NT2/D1 (cell line): ENCODE measurements around the gene SLC49A3.

Source experiments
- YY1 ChIP-seq: IDR thresholded peaks from 2 replicates; pipeline ENCODE4 v1.6.1; 2011; ENCODE audit not compliant: insufficient read length, insufficient read depth
- ZNF274 ChIP-seq: IDR thresholded peaks from 2 replicates; pipeline ENCODE4 v1.6.1; 2011; ENCODE audit warnings: mild to moderate bottlenecking, low read depth, low read length

DNA sequence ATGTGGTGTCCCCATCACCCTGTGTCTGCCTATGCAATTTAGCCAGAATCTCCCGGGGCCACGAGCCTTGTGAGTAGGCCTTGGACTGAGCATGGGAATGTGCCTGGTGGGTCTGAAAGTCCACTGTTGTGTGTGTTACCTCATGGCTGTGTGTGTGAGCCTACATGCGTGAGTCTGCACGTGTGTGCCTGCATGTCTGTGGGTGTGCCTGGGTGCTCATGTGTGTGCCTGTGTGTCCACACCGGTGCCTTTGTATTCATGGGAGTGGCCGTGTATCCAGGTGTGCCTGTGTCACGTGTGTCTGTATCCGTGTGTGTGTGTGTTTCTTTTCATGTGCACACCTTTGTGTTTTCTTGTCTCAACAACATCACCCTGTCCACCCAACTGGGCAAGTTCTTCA, 29.1 kb downstream of the SLC49A3 start:
- TF ChIP-seq ZNF274 (no peak), YY1 (no peak)
